OCI-LY1 (cell line): ENCODE data around the gene XPO5.

ENCODE experiments used
- H2AFZ ChIP-seq: fragments of 200-600 bp; sonication (generic), shearing (Covaris generic); 2 replicates; pipeline ENCODE4 v1.6.0; 2014; ENCODE audit warnings: antibody characterized with exemption, mild to moderate bottlenecking, low read length
- H3F3A ChIP-seq: fragments of 200-600 bp; sonication (generic), shearing (Covaris generic); 2 replicates; pipeline ENCODE4 v1.6.0; 2014; ENCODE audit warnings: mild to moderate bottlenecking, antibody characterized with exemption, low read length, moderate library complexity; ENCODE audit not compliant: insufficient read depth
- H3K27ac ChIP-seq: fragments of 200-600 bp; sonication (generic); 2 replicates; pipeline ENCODE4 v1.5.1; 2014; ENCODE audit warnings: low read length, mixed run types, mild to moderate bottlenecking, low read depth; ENCODE audit not compliant: poor library complexity, severe bottlenecking
- H3K27me3 ChIP-seq: fragments of 200-600 bp; sonication (generic); 2 replicates; pipeline ENCODE4 v1.6.0; 2014; ENCODE audit warnings: antibody characterized with exemption, mild to moderate bottlenecking, low read length, moderate library complexity; ENCODE audit not compliant: insufficient read depth
- H3K36me3 ChIP-seq: fragments of 200-600 bp; sonication (generic); 2 replicates; pipeline ENCODE4 v1.6.1; 2014; ENCODE audit warnings: mild to moderate bottlenecking, antibody characterized with exemption, low read length, moderate library complexity, mixed read lengths; ENCODE audit not compliant: insufficient read depth
- H3K4me1 ChIP-seq: fragments of 200-600 bp; sonication (generic); 2 replicates; pipeline ENCODE4 v1.5.1; 2014; ENCODE audit warnings: mild to moderate bottlenecking, low read length, moderate library complexity; ENCODE audit not compliant: insufficient read depth, severe bottlenecking
- H3K4me2 ChIP-seq: fragments of 200-600 bp; sonication (generic), shearing (Covaris generic); 2 replicates; pipeline ENCODE4 v1.6.1; 2014; ENCODE audit warnings: low read length
- H3K4me3 ChIP-seq: fragments of 200-600 bp; sonication (generic); 2 replicates; pipeline ENCODE4 v1.5.1; 2014; ENCODE audit warnings: low read length, low read depth, mild to moderate bottlenecking, mixed read lengths; ENCODE audit not compliant: poor library complexity, severe bottlenecking
- H3K79me2 ChIP-seq: fragments of 200-600 bp; shearing (Covaris generic); 2 replicates; pipeline ENCODE4 v1.6.1; 2016; ENCODE audit warnings: mixed run types, low read length, mixed read lengths; ENCODE audit not compliant: insufficient read depth
- H3K9ac ChIP-seq: fragments of 200-600 bp; sonication (generic), shearing (Covaris generic); 2 replicates; pipeline ENCODE4 v1.6.1; 2014; ENCODE audit warnings: mild to moderate bottlenecking, low read length, mixed read lengths
- H3K9me2 ChIP-seq: fragments of 200-600 bp; sonication (generic), shearing (Covaris generic); 2 replicates; pipeline ENCODE4 v1.6.1; 2014; ENCODE audit warnings: low read depth, mild to moderate bottlenecking, low read length, mixed read lengths
- H3K9me3 ChIP-seq: fragments of 200-600 bp; shearing (Covaris generic); 2 replicates; pipeline ENCODE4 v1.6.1; 2014; ENCODE audit warnings: low read length, mixed read lengths
- H4K20me1 ChIP-seq: fragments of 200-600 bp; sonication (generic), shearing (Covaris generic); 2 replicates; pipeline ENCODE4 v1.6.0; 2016; ENCODE audit warnings: mild to moderate bottlenecking, low read length; ENCODE audit not compliant: insufficient read depth
- EZH2 ChIP-seq: fragments of 200-600 bp; sonication (generic), shearing (Covaris generic); IDR thresholded peaks from 2 replicates; pipeline ENCODE4 v1.8.0; 2017; ENCODE audit warnings: borderline replicate concordance, mixed run types, mild to moderate bottlenecking, antibody characterized with exemption, low read length, moderate library complexity, mixed read lengths
- TF ChIP-seq, protein P1 (sequence below): fragments of 200-600 bp; sonication (generic), shearing (Covaris generic); IDR thresholded peaks from 2 replicates; pipeline ENCODE4 v1.5.1; 2017; ENCODE audit warnings: mild to moderate bottlenecking, antibody characterized with exemption, low read length, moderate library complexity, mixed read lengths

The XPO5 gene

DNA sequence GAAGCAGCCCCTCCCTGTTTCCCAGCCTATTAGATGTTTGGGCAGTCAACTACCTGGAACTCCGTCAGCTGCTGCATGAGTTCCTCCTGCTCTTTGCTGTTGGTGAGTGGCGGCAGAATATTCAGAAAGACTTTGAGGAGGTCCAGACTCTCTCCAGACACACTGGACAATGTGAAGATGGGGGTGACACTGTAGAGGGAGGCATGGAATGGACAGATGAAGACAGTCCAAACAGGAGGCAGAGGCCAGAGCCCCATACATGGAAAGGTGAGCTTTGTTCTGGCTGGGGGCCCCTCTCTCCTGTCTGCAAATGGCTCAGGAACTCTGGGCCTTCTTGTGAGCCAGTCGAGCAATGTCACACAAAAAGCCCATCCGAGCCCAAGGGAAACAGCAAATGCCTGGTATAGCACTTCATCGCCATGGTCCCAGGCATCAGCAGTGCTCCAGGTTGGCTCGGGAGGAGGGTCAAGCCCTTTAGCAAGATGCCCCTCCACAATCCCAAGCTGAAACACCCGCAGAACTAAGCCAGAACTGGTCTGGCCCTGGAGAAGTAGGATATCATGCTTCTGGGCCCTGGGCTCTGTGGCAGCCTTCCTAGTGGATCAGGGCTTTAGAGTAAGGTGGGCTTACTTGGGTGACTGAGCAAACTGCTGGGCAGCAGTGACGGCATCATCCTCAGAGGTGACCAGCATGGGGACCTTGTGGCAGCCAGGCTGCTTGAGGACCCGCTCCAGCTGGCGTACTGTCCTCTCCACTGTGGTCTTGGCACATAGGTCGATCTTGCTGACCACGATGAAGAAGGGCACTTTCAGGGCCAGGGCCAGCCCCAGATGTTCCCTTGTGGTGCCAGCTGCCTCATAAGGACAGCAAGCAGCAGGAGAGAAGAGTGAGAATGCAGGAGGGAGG is 48.3 kb upstream of the XPO5 start:
- no peaks in the 10 kb centered on the region for H3K27me3 ChIP-seq
- no peaks in the 10 kb centered on the region for H3F3A ChIP-seq
- no peaks in the 10 kb centered on the region for H3K9me2 ChIP-seq
- no peak overlapping the region for H2AFZ ChIP-seq
- H3K4me2 ChIP-seq, result no peak overlapping the region
- peaks cover 75% of the 10 kb centered on the region for H3K36me3 ChIP-seq
- H3K27ac ChIP-seq, result no peak overlapping the region
- no peaks in the 10 kb centered on the region for H3K9me3 ChIP-seq
- H3K4me1 ChIP-seq, result peaks cover 13% of the 10 kb centered on the region
- H3K4me3 ChIP-seq, result no peak overlapping the region
- H3K79me2 ChIP-seq, result no peaks in the 10 kb centered on the region
- no peak overlapping the region for H3K9ac ChIP-seq
- H4K20me1 ChIP-seq, result no peaks in the 10 kb centered on the region
- TF ChIP-seq, protein P1, sequence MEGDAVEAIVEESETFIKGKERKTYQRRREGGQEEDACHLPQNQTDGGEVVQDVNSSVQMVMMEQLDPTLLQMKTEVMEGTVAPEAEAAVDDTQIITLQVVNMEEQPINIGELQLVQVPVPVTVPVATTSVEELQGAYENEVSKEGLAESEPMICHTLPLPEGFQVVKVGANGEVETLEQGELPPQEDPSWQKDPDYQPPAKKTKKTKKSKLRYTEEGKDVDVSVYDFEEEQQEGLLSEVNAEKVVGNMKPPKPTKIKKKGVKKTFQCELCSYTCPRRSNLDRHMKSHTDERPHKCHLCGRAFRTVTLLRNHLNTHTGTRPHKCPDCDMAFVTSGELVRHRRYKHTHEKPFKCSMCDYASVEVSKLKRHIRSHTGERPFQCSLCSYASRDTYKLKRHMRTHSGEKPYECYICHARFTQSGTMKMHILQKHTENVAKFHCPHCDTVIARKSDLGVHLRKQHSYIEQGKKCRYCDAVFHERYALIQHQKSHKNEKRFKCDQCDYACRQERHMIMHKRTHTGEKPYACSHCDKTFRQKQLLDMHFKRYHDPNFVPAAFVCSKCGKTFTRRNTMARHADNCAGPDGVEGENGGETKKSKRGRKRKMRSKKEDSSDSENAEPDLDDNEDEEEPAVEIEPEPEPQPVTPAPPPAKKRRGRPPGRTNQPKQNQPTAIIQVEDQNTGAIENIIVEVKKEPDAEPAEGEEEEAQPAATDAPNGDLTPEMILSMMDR, result no peak
- TF ChIP-seq EZH2, result no peak

DNA sequence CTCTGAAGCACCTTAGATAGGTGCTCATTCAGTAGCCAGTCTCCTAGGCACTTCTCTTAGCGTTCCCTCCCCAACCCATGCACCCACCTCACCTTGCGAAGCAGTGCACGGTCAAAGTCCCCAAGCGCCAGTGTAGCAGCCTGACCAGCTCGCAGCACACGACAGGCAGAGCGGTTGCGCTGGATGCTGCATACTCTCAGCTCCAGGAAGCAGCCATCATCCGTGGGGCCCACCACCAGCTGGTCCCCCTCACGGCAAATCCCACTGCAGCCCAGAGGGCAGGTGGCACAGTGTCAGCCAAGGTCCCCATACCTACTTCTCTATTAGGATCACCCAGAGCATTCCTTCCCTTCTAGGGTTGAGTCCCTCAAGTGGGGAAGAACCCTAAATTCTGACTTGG is 46.7 kb upstream of the XPO5 start:
- Histone ChIP-seq H3K4me3 (no peak overlapping the region), H3K4me1 (peaks cover 8% of the 10 kb centered on the region), H3K9me2 (no peaks in the 10 kb centered on the region), H4K20me1 (no peaks in the 10 kb centered on the region), H3F3A (no peaks in the 10 kb centered on the region), H3K4me2 (no peak overlapping the region), H3K27me3 (no peaks in the 10 kb centered on the region), H3K9ac (no peak overlapping the region), H3K79me2 (no peaks in the 10 kb centered on the region), H2AFZ (no peak overlapping the region), H3K36me3 (peaks cover 89% of the 10 kb centered on the region), H3K9me3 (no peaks in the 10 kb centered on the region), H3K27ac (no peak overlapping the region)
- TF ChIP-seq, protein P1, result no peak
- TF ChIP-seq EZH2, result no peak

DNA sequence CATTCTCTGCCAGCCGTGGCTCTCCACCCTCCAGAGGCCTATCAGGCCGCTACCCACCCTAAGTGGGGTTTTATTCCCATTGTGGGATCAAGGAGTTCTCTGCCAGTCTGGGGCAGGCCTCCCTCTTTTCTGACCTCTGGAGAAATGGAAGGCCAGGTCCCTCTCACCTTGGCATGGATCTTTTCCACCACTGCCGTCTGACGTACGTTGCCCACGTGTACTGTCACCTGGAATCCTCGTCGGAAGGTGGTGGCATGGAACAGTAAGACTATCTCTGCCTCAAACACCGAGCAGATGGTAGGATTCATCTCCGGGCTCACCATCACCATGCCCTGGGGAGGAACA is 46.0 kb upstream of the XPO5 start:
- no peaks in the 10 kb centered on the region for H3K9me2 ChIP-seq
- TF ChIP-seq, protein P1, result no peak
- TF ChIP-seq EZH2, result no peak
- H4K20me1 ChIP-seq, result no peaks in the 10 kb centered on the region
- no peaks in the 10 kb centered on the region for H3K79me2 ChIP-seq
- no peak overlapping the region for H3K27ac ChIP-seq
- H3K9ac ChIP-seq, result no peak overlapping the region
- H3K27me3 ChIP-seq, result no peaks in the 10 kb centered on the region
- H3K4me3 ChIP-seq, result no peak overlapping the region
- peaks cover under 1% of the 10 kb centered on the region for H3K4me1 ChIP-seq
- no peaks in the 10 kb centered on the region for H3K9me3 ChIP-seq
- no peak overlapping the region for H2AFZ ChIP-seq
- H3K36me3 ChIP-seq, result peaks cover 91% of the 10 kb centered on the region
- H3F3A ChIP-seq, result no peaks in the 10 kb centered on the region
- no peak overlapping the region for H3K4me2 ChIP-seq
